Fibroblast of skin of right quadriceps (primary cell): ENCODE data around the gene PRSS56.

Experiments used
- DNase-seq: peaks from one replicate; pipeline ENCODE4 v3.0.0-alpha.2; 2013

PRSS56 gene

GRCh38 chr2:232486558-232487384 lies 33.4 kb upstream of the PRSS56 start:
- DNase-seq, result no peak

DNA sequence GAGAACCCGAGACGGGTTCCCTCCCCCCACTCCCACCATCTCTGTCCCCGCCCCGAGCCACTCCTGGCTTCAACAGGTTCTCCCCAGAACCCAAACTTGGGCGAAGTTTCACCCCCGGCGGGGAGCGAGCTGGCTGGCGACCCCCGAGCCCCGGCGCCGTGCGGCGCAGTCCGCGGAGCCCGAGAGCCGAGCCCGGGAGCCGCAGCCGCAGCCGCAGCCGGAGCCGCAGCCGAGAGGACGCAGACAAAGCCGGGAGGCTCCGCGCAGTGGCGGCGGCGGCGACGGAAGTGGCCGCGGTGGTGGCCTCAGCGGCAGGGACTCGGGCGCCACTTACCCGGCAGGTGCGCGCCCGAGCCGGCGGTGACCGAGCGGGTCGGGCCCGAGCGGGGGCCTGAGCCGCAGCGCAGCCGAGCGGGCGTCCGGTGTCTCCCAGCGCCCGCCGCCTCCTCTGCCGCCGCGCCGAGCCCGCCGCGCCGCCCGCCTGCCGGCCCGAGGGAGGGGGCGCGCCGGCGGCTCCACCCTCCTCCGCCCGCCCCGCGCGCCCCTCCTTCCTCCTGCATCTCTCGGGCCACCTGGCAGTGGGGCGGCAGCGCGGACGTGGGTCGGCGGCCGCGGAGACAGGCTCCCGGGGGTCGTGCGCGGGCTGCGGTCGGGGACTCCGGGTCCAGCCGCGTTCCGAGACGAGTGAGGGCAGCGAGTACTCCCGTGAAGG lies 32.6 kb upstream of the PRSS56 start, which contains the start of gene ECEL1:
ECEL1 (minus strand) TSS at position 450 of the 712 bp plus-strand sequence. CDS start 1,181 bp downstream, outside the sequence.
- DNase-seq, result no peak

DNA sequence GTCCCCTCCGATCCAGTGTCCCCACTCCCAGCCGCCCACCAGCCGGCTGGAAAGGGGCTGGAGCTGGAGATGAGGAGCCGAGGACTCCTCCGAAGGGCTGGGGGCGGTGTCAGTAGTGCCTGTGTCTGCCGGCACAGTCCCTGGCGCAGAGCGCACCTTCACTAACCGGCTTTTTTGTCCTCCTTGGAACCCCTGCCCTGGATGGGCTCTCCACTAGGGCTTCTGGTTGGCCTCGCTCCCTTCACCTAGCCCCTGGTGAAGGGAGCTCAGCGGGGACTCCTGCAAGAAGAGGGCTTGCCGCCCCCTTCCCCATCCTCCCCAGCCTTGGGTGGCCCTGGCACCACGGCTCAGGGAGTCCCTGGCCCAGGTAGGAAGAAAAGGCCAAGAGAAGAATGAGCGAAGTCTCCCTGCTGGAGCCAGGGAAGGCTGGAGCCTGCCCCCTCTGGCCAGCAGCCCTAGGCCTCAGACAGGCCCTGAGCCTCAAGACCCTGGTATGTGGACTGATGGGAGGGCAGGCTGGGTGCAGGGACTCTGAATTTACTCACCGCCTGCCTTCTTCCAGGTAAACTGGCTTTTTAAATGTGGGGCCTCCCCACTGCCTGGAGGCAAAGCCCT lies 32.0 kb upstream of the PRSS56 start:
- DNase-seq, result no peak

- DNase-seq, result no peak
These were observed 31.4 kb upstream of the PRSS56 start for GRCh38 chr2:232488721-232489300.

DNA sequence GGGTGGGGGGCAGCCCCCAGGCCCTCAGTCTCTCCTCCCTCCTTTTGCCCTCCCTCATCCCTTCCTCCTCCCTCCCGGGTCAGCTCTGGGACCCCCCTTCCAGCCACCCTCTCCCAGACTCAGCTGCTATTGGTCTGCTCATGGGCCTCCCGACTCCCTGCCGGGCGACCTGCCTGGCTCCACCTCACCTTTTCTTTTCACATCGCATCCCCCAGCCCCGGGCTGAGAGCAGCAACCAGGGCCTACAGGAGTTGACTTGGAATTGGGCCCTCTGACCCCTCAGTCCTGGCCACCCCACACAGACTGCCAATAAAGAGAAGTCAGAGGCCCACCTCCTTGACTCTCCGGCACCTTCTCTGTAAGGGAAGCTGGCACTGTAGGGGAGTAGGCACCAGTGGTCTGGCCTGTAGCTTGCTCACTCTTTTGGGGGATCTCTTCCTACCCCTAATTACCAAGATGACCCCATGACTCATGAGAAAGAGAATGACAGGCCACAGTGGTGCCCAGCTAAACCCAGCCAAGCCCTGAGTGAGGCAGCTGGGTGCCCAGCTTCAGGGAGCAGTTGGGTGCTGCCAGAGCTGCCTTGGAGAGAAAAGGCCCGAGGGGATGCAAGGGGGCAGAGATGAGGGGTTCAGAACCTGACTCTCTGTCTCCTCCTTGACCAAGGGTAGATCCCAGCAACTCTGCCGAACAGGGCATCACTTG lies 30.5 kb upstream of the PRSS56 start:
- DNase-seq, result no peak

GRCh38 chr2:232490221-232491138 lies 29.7 kb upstream of the PRSS56 start:
- DNase-seq, result no peak

DNA sequence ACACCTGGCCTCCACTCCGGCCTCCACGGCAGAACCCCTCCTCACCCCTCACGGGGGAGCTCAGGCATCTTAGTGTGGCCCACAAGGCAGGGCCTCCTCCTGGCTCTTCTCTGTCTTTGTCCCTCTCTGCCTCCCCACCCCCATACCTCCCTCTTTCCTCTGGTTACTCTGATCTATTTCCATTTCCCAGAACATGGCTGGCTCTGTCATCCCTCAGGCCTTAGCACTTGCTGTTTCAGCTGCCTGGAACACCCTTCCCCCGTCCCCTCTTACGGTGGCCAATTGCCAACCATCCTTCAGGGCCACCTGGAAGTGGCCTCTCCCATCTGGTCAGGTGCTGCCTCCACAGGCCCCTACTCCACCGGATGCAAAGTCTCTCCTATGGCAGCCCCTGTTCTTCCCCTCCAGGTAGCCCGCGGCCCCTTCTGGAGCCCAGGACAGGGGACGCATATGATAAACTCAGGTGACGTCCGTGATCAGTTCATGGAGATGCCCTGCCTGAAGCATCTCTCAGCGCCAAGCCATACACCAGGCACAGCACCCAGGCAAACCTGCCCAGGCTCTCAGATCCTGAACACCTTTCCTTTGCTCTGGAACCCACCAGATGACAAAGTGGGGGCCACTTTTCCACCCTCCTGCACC lies 28.9 kb upstream of the PRSS56 start:
- no peak for DNase-seq

DNA sequence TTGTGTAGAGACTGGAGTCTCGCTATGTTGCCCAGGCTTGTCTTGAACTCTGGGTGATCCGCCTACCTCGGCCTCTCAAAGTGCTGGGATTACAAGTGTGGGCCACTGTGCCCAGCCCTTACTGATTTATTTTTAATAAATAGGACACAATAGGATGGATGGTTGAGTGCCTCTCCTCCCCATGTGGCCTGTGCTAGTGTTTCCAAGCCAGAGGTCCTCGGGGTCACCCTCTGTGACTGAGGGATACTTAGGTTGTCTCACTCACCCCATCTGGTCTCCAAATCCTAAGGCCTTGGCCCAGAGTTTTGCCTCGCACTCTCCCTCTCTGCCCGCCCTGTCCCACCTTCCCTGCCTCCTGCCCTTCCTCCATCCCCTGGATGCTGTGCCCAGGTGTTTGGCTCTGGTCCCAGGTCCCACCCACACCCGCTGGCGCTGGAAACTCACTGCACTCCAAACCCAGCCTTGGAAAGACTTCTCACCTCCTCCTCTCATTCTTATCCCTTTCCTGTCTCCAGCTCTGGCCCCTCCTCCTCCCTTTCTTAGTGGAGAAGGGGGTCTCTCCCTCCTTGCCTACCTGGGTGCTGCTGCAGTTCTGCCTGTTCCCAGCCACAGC lies 27.8 kb upstream of the PRSS56 start:
- no peak for DNase-seq

- DNase-seq, result no peak
These were observed 27.1 kb upstream of the PRSS56 start for GRCh38 chr2:232492963-232493700.

DNA sequence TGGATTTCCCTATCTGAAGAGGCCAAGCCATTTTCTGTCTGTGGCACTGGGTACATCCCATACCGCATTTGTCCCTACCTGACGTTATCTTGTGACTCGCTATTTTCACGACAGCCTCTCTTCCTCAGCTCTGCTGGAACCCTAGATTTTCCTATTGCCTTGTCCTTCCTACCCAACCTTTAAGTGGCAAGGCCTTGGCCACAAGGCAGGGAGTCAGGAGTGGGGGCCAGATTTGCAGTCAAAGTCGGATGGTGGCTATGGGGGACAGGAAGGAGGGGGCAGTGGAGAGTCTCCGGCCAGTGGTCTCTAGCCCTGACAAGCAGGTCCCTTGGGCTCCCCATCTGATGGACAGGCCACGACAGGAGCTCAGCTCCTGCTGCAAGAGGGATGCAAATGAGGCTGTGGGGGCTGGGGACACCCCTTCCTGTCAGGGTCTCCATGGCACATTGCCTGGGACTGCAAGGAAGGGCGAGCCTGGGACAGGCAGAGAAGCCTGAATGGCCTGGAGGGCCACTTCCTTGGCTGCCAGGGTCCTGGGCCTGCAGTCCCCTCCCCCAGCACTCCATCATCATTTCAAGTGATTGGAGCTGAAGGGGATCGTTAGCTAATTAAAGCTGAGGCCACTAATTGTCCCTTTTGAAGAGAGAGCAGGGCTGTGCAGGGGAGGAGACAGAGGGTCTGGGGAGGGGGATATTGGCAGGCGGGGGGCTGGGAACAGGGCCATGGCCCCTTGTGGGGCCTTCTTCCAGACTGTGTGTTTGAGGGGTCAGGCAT lies 26.3 kb upstream of the PRSS56 start:
- DNase-seq, result no peak

DNA sequence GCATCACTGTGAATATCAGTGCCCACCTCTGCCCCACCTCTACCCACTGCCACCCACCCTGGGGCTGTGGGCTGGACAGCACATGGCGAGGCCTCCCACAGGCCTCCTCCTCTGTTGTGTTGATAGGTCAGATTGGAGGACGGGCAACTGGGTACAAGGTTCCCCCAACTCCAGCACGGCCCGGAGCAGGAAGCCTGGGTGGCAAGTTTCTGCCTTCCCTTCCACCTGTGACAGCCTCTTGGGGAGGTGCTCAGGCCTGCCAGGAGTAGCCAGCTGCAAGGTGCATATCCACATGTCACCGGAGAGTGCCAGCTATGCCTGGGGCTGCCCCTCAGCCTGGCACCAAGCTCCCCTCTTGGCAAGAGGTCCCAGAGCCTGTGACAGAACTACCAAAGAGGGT lies 25.6 kb upstream of the PRSS56 start:
- no peak for DNase-seq

- no peak for DNase-seq
These were observed 24.9 kb upstream of the PRSS56 start for GRCh38 chr2:232495292-232495691.

GRCh38 chr2:232496501-232497270 lies 23.5 kb upstream of the PRSS56 start:
- DNase-seq, result no peak

GRCh38 chr2:232497348-232497747 lies 22.8 kb upstream of the PRSS56 start:
- no peak for DNase-seq

GRCh38 chr2:232498452-232498851 lies 21.7 kb upstream of the PRSS56 start:
- no peak for DNase-seq

DNA sequence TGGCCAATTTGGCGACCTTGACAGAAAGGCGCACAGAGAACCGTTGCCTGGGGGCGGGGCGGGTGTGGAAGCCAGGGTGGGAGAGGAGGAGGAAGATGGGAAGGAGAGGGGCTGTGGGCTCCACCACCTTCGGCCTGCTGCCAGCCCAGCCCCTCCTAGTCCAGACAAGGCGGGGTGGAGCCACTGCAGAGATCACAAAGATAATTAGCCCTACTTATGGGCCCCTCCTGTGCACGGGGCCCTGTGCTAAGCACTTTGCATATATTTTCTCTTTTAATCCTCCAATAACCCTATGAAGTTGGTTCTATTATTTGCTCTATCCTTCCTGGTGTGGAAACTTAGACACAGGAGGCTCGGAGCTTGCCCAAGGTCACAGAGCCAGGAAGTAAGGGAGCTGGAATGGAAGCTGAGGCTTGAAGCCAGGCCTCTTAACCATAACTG lies 18.8 kb upstream of the PRSS56 start:
- DNase-seq, result no peak

DNA sequence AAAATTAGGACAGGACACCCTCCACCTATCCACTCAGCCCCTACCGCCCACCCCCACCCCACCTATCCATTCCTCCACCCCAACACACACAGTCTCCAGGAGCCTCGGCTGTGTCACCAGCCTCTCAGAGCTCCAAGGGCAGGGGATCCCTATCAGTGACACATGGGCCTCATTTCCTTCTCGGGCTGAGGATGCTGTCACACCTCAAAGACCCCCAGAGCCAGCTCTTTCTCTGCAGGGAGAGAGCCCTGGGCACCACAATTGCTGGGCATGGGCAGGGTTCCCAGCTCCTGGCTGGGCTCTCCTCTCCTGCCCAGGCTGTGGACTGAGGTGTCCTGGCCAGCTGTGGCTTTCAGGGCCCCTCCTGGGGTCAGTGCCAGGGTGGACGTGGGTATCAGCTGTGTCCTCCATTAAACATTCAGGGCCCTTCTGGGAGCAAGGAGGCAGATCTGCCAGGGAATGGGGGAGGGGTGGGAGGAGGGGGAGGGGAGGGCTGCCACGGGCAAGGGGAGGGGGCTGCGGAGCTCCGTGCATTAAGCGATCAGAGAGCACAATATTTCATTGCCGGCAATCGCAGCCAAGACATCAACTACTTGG lies 18.3 kb upstream of the PRSS56 start:
- DNase-seq, result no peak

DNA sequence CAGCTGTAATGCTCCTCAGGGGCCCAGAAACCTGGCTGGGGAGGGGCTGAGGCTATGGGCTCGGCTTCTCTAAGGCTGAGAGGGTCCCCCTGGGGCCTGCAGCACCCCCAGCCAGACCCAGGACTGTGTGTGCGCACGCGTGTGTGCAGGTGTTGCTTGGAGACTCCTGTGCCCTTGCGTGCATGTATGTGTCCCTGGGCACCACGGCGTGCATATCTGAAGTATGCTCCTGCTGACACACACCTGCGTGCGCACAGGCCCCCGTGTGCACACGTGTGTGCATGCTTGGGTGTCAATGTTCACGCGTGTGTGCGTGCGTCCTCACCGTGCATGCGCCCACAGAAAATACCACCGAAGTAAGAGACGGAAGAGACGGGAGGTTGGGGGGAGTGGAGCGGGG lies 17.7 kb upstream of the PRSS56 start:
- no peak for DNase-seq
